ENCODE data around the gene NAPG. TPM values are rescaled to one million over a fixed set of nuclear protein-coding genes. Genes with fewer than 3 reads are reported as not detected.

The NAPG gene
- total RNA-seq, 4 donors from 2014 or later, result 26.5 to 52.5 (median 28.6) TPM

DNA sequence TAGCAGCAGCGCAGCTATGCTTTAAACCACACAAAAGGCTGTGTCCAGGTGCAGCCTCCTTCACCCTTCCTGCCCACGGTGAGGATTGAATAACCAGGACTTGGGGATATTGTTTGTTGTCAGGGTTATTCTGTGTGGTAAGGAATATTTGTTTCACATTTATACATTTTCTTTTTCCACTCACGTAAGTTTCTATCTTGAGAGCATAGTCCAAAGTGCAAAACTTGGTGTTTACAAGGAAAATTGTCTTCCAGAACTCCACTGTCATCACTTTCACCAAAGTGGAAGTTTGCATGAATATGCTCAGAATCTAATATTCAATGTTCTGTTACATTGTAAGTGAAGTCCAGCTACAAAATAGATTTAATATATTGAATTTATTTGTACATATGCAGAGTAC, 26.4 kb downstream of the NAPG start:
- TF ChIP-seq, protein P1, sequence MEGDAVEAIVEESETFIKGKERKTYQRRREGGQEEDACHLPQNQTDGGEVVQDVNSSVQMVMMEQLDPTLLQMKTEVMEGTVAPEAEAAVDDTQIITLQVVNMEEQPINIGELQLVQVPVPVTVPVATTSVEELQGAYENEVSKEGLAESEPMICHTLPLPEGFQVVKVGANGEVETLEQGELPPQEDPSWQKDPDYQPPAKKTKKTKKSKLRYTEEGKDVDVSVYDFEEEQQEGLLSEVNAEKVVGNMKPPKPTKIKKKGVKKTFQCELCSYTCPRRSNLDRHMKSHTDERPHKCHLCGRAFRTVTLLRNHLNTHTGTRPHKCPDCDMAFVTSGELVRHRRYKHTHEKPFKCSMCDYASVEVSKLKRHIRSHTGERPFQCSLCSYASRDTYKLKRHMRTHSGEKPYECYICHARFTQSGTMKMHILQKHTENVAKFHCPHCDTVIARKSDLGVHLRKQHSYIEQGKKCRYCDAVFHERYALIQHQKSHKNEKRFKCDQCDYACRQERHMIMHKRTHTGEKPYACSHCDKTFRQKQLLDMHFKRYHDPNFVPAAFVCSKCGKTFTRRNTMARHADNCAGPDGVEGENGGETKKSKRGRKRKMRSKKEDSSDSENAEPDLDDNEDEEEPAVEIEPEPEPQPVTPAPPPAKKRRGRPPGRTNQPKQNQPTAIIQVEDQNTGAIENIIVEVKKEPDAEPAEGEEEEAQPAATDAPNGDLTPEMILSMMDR (IDR thresholded peaks at IDR 0.05; ENCODE audit: low read depth), result no peak

DNA sequence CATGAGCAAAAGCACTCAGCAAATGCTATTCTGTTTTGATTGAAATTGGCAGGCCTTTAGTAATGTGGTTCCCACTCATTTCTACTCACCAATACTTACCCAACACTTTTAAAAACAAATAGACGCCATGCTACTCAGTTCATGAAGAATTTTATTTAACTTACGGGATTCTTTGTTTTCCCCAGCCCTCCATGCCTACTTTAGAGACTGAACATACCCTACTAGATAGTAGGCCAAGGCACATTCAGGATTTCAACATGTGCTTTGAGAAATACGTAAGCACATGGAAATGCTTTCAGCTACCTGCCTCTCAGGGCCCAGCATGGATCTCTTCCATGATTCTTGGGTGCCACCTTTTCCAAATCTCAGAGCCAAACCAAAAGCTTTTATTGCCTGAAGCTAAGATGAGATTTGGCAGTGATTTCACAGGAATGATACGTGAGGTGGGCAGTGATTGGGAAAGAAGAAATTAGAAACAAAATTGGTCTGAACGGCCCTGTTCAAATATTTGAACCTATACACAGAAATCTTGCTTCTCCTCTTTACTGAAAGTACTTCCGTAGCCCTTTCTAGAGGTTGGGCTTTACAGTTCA, 31.4 kb downstream of the NAPG start:
- TF ChIP-seq, protein P1 (IDR thresholded peaks at IDR 0.05; ENCODE audit: low read depth), result no peak

DNA sequence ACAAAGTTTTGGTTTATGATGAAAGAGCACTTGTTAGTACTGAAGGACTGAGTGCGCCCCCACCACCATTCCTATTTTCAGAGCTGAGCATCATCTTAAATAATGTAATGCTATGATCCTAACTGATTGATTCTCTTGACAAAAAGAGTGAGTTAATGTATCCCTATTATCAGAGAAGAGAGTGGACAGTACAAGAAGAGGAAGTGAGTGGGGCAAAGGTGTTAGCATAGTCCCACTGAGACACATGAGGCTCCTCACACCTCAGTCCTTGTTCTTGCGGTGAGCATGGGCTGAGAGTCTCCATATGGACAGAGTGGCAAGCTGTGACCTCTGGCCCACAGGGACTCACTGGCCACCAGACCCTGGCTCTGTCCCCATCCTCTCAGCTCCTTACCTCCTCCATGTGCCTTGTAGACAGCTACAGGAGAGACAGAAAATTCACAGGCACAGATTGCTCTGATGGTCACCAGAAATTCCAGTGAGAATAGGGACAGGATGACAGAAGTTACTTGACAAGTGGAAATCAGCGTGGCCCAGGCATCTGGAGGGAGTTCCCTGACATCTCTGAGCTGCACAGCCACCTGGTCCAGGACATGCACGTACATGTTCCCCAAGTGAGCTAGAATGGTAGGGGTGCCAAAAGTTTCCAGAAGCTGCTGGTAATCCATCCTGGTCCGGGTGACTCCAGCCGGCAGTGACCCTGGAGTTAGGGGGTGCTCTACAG, 32.6 kb downstream of the NAPG start:
- TF ChIP-seq, protein P1 (IDR thresholded peaks at IDR 0.05; ENCODE audit: low read depth), result no peak

DNA sequence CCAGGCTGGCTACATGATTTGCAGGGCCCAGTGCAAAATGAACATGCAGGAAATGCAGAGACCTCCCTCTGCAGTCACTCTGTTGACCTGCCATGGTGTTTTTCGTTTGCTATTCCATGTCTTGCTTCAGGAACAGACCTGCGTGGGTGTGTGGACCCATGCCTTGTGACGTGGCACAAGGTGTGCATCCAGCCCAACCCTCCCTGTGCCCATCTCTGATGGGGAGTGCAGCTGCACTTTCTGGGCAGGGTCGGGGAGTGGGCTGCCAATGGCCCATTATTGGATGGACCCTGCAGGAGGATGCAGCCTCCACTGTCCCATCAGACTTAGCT, 33.1 kb downstream of the NAPG start:
- TF ChIP-seq, protein P1 (IDR thresholded peaks at IDR 0.05; ENCODE audit: low read depth), result no peak

DNA sequence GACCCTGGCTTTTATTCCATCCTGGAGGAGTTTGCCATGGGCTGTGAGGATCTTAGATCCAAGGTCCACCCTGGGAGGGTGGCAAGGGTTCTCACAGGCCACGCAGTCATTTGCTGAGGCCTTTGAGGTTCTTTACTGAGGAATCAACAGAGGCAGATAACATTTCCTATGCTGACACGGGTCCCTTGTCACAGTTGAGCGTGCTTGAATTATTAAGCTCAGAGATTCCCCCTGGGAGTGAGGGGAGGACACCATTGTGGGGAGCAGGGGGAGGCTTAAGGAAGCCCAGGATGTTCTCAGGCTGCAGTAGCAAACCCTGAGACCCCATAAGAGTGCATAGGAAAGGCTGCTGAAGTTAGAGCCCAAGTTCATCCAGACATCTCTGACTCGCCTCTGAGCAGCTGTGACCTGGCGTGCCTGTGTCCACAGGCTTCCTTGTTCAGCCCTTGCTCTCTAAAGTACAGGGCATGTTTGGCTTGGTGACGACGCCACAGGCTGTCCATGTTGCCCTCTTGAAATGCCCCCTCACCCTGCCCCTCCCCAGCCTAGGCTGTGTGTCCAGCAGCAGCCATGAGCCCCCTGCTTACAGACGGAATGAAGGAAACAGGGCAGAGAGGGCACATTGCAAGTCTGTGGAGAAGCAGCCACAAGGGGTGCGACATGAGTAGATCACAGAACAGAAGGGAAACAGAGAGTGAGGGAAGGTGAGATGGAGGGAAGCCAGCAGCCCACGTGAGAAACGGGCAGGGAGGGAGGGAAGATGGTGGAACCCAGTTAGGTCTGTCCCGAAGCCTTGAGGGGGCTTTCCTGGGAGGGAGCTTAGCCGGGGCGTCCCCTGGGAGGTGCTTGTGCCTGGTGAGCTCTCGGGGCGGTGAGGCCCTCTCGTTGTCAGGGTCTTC, 34.0 kb downstream of the NAPG start:
- TF ChIP-seq, protein P1 (IDR thresholded peaks at IDR 0.05; ENCODE audit: low read depth), result no peak

DNA sequence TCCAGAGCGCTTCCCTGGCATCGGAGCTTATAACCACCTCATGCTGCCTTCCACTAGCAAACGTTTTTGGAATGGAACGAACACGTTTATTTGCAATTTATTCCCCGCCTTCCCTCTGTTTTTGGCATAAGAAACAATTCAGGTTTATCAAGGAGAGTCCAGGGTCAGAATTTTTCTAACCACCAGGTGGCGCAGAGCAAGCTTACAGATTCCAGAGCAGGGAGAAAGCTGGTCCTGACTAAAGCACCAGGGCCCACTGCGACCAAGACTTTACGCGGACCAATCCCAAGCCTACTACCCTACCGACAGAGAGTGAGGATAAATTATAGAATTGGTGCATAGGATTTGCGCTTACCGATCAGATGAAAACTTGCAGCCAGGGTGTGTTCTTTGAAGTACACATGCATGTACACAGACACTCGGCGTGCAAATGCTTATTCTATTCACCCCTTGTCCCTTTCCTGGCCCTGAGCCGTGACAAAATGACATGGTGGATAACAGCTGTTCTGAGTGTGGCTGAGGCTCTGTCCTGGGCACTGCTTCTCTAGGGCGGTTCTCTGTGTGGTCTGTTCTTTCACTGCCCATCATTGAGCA, 34.7 kb downstream of the NAPG start:
- TF ChIP-seq, protein P1 (IDR thresholded peaks at IDR 0.05; ENCODE audit: low read depth), result no peak

DNA sequence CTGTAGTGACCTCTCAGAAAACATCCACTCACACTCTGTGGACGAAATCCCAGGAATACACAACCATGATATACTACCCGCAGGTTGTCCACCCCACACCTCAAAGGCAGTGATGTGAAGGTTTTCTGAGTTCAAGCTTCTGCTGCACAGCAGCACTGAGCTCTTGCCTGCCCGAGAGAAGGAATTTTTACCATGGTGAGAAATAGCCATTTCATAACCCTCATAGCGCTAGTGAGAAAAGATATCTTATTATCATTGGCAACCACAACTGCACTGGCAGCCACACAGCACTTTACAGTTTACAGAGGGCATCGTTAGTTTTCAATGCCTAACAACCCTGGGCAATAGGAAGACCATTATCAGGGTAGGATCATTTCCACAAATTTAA, 36.9 kb downstream of the NAPG start:
- TF ChIP-seq, protein P1 (IDR thresholded peaks at IDR 0.05; ENCODE audit: low read depth), result no peak

Data from subcutaneous adipose tissue (tissue), 4 donors.